B cell (primary cell): ENCODE measurements around the gene VTCN1. TPM values are rescaled to one million over a fixed set of nuclear protein-coding genes. Genes with fewer than 3 reads are reported as not detected.

Experiments
- ATAC-seq: fragments of 200-7000 bp; cut with Tn5 transposase; one replicate; pipeline ENCODE4 v1.10.0; 2021; ENCODE audit warnings: low read depth, mild to moderate bottlenecking, moderate number of reproducible peaks, moderate library complexity
- CTCF ChIA-PET: fragments of 350-600 bp; sonication (Branson Sonifier 250); formaldehyde crosslinking; loops from one replicate; lab custom pipeline; 2021; ENCODE audit warnings: antibody characterized with exemption, inconsistent platforms; lab: Charles Lee
- POLR2A ChIA-PET: fragments of 350-600 bp; sonication (Branson Sonifier 250); formaldehyde crosslinking; loops from one replicate; lab custom pipeline; 2021; ENCODE audit warnings: antibody characterized with exemption; lab: Charles Lee
- DNase-seq: peaks from one replicate; pipeline ENCODE4 v3.0.0; 2013
- H2AFZ ChIP-seq: 2 replicates; pipeline ENCODE4 v1.6.1; 2012; ENCODE audit warnings: mild to moderate bottlenecking, low read depth, low read length; ENCODE audit not compliant: insufficient read depth, poor library complexity, severe bottlenecking
- H3K27ac ChIP-seq, 2 donors: 1 replicate in 1 of 2; 2 replicates in 1 of 2; pipeline ENCODE4 v1.5.1; 2012 to 2013; ENCODE audit warnings: low read length in 2 of 2, mild to moderate bottlenecking in 2 of 2, moderate library complexity in 1 of 2
- H3K27me3 ChIP-seq, 4 experiments: fragments of 200-600 bp in 1 of 4; sonication (generic) in 1 of 4; replicated peaks in 1 of 4; 1 replicate in 2 of 4; 2 replicates in 2 of 4; pipeline versions ENCODE4 v1.6.1 to v1.7.0; 2013 to 2016; ENCODE audit warnings: low read length in 3 of 4, mild to moderate bottlenecking in 2 of 4, mixed read lengths in 1 of 4, moderate library complexity in 1 of 4; ENCODE audit not compliant: insufficient read depth in 4 of 4, control insufficient read depth in 3 of 4; ENCODE audit errors: control extremely low read depth in 1 of 4
- H3K36me3 ChIP-seq, 2 experiments: replicated peaks in 1 of 2; 1 replicate in 1 of 2; 2 replicates in 1 of 2; pipeline versions ENCODE4 v1.6.1 to v1.7.1; 2013; ENCODE audit warnings: low read length in 1 of 2; ENCODE audit not compliant: insufficient read depth in 2 of 2, control insufficient read depth in 1 of 2; ENCODE audit errors: control extremely low read depth in 1 of 2, extremely low read depth in 1 of 2
- H3K4me1 ChIP-seq, 2 donors: fragments of 200-600 bp in 1 of 2; sonication (generic) in 1 of 2; 1 replicate in 1 of 2; 2 replicates in 1 of 2; pipeline versions ENCODE4 v1.5.1 to v1.6.1; 2013 to 2017; ENCODE audit warnings: low read length in 2 of 2; ENCODE audit not compliant: control insufficient read depth in 2 of 2, insufficient read depth in 2 of 2
- H3K4me2 ChIP-seq: replicated peaks from 2 replicates; pipeline ENCODE3; 2012; ENCODE audit warnings: mild to moderate bottlenecking, low read depth, low read length; ENCODE audit not compliant: poor library complexity, severe bottlenecking
- H3K4me3 ChIP-seq, 5 experiments: fragments of 200-600 bp in 1 of 5; sonication (generic) in 1 of 5; 1 replicate in 3 of 5; 2 replicates in 2 of 5; pipeline versions ENCODE4 v1.5.1 to v1.7.0; 2011 to 2016; ENCODE audit warnings: low read length in 4 of 5, mild to moderate bottlenecking in 4 of 5, low read depth in 2 of 5, control low read depth in 1 of 5, moderate library complexity in 1 of 5; ENCODE audit not compliant: insufficient read depth in 1 of 5; ENCODE audit errors: control extremely low read depth in 1 of 5, extremely low read depth in 1 of 5
- H3K79me2 ChIP-seq: fragments of 200-600 bp; sonication (generic); one replicate; pipeline ENCODE4 v1.6.0; 2016; ENCODE audit warnings: low read length; ENCODE audit not compliant: control insufficient read depth, insufficient read depth
- H3K9ac ChIP-seq: fragments of 200-600 bp; sonication (generic); 2 replicates; pipeline ENCODE4 v1.6.1; 2017; ENCODE audit warnings: mild to moderate bottlenecking, low read length, moderate library complexity
- H3K9me3 ChIP-seq, 3 donors: one replicate each; pipeline versions ENCODE4 v1.6.1 to v1.7.1; 2013; ENCODE audit warnings: low read length in 2 of 3; ENCODE audit not compliant: control insufficient read depth in 2 of 3, insufficient read depth in 1 of 3; ENCODE audit errors: control extremely low read depth in 1 of 3
- H4K20me1 ChIP-seq: 2 replicates; pipeline ENCODE4 v1.6.0; 2012; ENCODE audit warnings: mild to moderate bottlenecking, low read length; ENCODE audit not compliant: insufficient read depth, control insufficient read depth, poor library complexity, severe bottlenecking
- H3K27ac Mint-ChIP-seq: one replicate; pipeline ENCODE4 v1.8.0; 2021; ENCODE audit warnings: mixed read lengths
- H3K27me3 Mint-ChIP-seq: one replicate; pipeline ENCODE4 v1.8.0; 2021; ENCODE audit warnings: mixed read lengths
- H3K4me1 Mint-ChIP-seq: one replicate; pipeline ENCODE4 v1.8.0; 2021; ENCODE audit warnings: mixed read lengths
- H3K4me3 Mint-ChIP-seq: one replicate; pipeline ENCODE4 v1.8.0; 2021; ENCODE audit warnings: mixed read lengths
- H3K9me3 Mint-ChIP-seq: one replicate; pipeline ENCODE4 v1.8.0; 2022; ENCODE audit warnings: mixed read lengths; ENCODE audit not compliant: insufficient read depth
- CTCF ChIP-seq: fragments of 200-600 bp; IDR thresholded peaks from one replicate; pipeline ENCODE4 v1.8.0; 2022; ENCODE audit warnings: antibody characterized with exemption, mild to moderate bottlenecking
- EZH2 ChIP-seq: IDR thresholded peaks from 2 replicates; pipeline ENCODE4 v1.6.1; 2012; ENCODE audit warnings: borderline replicate concordance, low read depth, mild to moderate bottlenecking, moderate library complexity, low read length; ENCODE audit not compliant: insufficient read depth, poor library complexity, severe bottlenecking
- WGBS: methylation state at CpG from one replicate; pipeline ENCODE4 v1.1.5; 2013; ENCODE audit warnings: missing lambda C conversion rate; ENCODE audit not compliant: insufficient coverage; 5-methylcytosine and 5-hydroxymethylcytosine counted together
- intact Hi-C: fragments of 100-400 bp; cut with micrococcal nuclease; formaldehyde crosslinking; loops from one replicate; pipeline ENCODE4 v1.10.0; 2022
- polyA plus RNA-seq: library from polyadenylated mRNA; depleted of rRNA; stranded (reverse); fragments of >200 nt; gene quantifications from 2 replicates; pipeline ENCODE4 v1.2.3, GENCODE V29; 2012
- total RNA-seq, 2 donors: library from RNA; stranded (reverse); fragments of 120-200 nt in 1 of 2; gene quantifications; 1 replicate in 1 of 2; 2 replicates in 1 of 2; pipeline versions ENCODE4 v1.2.3 to v1.2.4, GENCODE V29; 2013 to 2022

VTCN1 gene
- total and polyA plus RNA-seq, 2 donors (not counting 1 experiment from before 2014, with no cell fraction given), result not detected

DNA sequence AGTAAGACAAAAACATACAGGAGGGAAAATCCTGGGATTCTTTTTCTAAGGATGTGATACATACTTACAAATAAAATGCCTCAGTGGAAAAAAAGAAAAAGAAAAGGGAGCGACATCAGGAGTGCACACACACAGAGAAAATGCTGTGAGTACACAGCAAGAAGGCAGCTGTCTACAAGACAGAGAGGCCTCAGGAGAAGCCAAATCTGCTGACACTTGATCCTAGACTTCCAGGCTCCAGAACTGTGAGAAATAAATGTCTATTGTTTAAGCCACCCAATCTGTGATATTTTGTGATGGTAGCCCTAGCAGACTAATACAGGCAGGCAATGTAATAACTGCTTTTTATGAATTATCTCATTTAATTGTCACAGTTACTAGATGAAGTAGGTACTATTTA lies 72.2 kb downstream of the VTCN1 start:
- POLR2A ChIA-PET, result no interaction called here
- no peak overlapping the region for H3K27ac ChIP-seq
- Mint-ChIP-seq H3K4me1 (no peaks in the 10 kb centered on the region), H3K27me3 (peaks cover 8% of the 10 kb centered on the region), H3K9me3 (no peaks in the 10 kb centered on the region), H3K27ac (no peak overlapping the region), H3K4me3 (no peak overlapping the region)
- no peaks in the 10 kb centered on the region for H3K27me3 ChIP-seq
- no peaks in the 10 kb centered on the region for H3K9me3 ChIP-seq
- CTCF ChIA-PET, result interaction anchor here (2.4 kb wide), 1 partner anchor 10 kb away, joined by 10 read pairs; no protein-coding TSS in a partner anchor
- H3K79me2 ChIP-seq, result no peaks in the 10 kb centered on the region
- H2AFZ ChIP-seq, result no peak overlapping the region
- TF ChIP-seq EZH2 (no peak), CTCF (no peak)
- no peak overlapping the region for H3K9ac ChIP-seq
- H3K36me3 ChIP-seq, result no peaks in the 10 kb centered on the region
- no peak overlapping the region for H3K4me3 ChIP-seq
- no peaks in the 10 kb centered on the region for H3K4me1 ChIP-seq
- DNase-seq (no peak), ATAC-seq (no peak)
- H3K4me2 ChIP-seq, result no peak overlapping the region
- intact Hi-C loops, result no loop called here
- WGBS, result no CpG with 5 or more reads among the region's 1 CpG
- no peaks in the 10 kb centered on the region for H4K20me1 ChIP-seq

GRCh38 chr1:117138106-117138505 lies 72.6 kb downstream of the VTCN1 start:
- ChIA-PET CTCF (interaction anchor here (1.4 to 2.4 kb wide), 2 partner anchors 9 to 758 kb away, joined by 3 to 10 read pairs; no protein-coding TSS in a partner anchor), POLR2A (no interaction called here)
- intact Hi-C loops, result no loop called here

More at GRCh38 chr1:117138106-117138505, 72.6 kb downstream of the VTCN1 start:
- Histone ChIP-seq H3K79me2 (no peaks in the 10 kb centered on the region), H3K9me3 (no peaks in the 10 kb centered on the region), H3K36me3 (no peaks in the 10 kb centered on the region), H3K27me3 (no peaks in the 10 kb centered on the region), H3K4me3 (no peak overlapping the region), H3K9ac (no peak overlapping the region), H4K20me1 (no peaks in the 10 kb centered on the region), H3K4me2 (no peak overlapping the region), H3K4me1 (no peaks in the 10 kb centered on the region), H3K27ac (no peak overlapping the region), H2AFZ (no peak overlapping the region)
- no peaks in the 10 kb centered on the region for H3K4me1 Mint-ChIP-seq
- DNase-seq (no peak), ATAC-seq (no peak)
- peaks cover 4% of the 10 kb centered on the region for H3K27me3 Mint-ChIP-seq
- no peak for TF ChIP-seq CTCF
- no peak for TF ChIP-seq EZH2
- no peak overlapping the region for H3K27ac Mint-ChIP-seq
- no peak overlapping the region for H3K4me3 Mint-ChIP-seq
- H3K9me3 Mint-ChIP-seq, result no peaks in the 10 kb centered on the region
- WGBS, result 86% methylated on average over 3 of the region's 3 CpGs
